Thoracic aorta (tissue), 2 donors: ENCODE measurements around the gene PHB1. TPM values are rescaled to one million over a fixed set of nuclear protein-coding genes. Genes with fewer than 3 reads are reported as not detected.

ENCODE experiments used
- ATAC-seq: fragments of 150-250 bp; one replicate; pipeline ENCODE4 v1.8.0; 2017; ENCODE audit warnings: low read depth; ENCODE audit not compliant: insufficient number of reproducible peaks, low FRiP score
- DNase-seq: peaks from one replicate; pipeline ENCODE4 v3.0.0-alpha.2; 2020; ENCODE audit warnings: low spot score
- H3K27ac ChIP-seq, 2 donors: fragments of 200-600 bp; sonication (generic); 1 replicate in 1 of 2; 2 replicates in 1 of 2; pipeline ENCODE4 v1.5.1; 2016; ENCODE audit warnings: mild to moderate bottlenecking in 2 of 2, moderate library complexity in 2 of 2
- H3K27me3 ChIP-seq: fragments of 200-600 bp; sonication (generic); replicated peaks from 2 replicates; pipeline ENCODE4 v1.6.0; 2016; ENCODE audit warnings: mild to moderate bottlenecking; ENCODE audit not compliant: insufficient read depth
- H3K36me3 ChIP-seq: fragments of 200-600 bp; sonication (generic); one replicate; pipeline ENCODE4 v1.5.1; 2016
- H3K4me1 ChIP-seq, 2 donors: fragments of 200-600 bp; sonication (generic); 1 replicate in 1 of 2; 2 replicates in 1 of 2; pipeline versions ENCODE4 v1.5.1 to v1.6.0; 2016; ENCODE audit warnings: low read depth in 2 of 2, mild to moderate bottlenecking in 1 of 2; ENCODE audit not compliant: control insufficient read depth in 1 of 2
- H3K4me3 ChIP-seq: fragments of 200-600 bp; sonication (generic); 2 replicates; pipeline ENCODE4 v1.5.1; 2016; ENCODE audit warnings: mild to moderate bottlenecking
- H3K9me3 ChIP-seq: fragments of 200-600 bp; sonication (generic); 2 replicates; pipeline ENCODE4 v1.5.1; 2016
- total RNA-seq, 2 donors: library from RNA; depleted of rRNA; stranded (reverse); fragments of >200 nt; gene quantifications; one replicate each; pipeline versions ENCODE4 v1.1.0 to v1.2.3, GENCODE V29; 2016
- TF ChIP-seq, protein P1 (sequence below): fragments of 200-600 bp; sonication (generic); IDR thresholded peaks from one replicate; pipeline ENCODE4 v1.5.1; 2019; ENCODE audit warnings: antibody characterized with exemption

PHB1 gene
- total RNA-seq = 10 to 100 TPM; 34.4 to 55.6 TPM

DNA sequence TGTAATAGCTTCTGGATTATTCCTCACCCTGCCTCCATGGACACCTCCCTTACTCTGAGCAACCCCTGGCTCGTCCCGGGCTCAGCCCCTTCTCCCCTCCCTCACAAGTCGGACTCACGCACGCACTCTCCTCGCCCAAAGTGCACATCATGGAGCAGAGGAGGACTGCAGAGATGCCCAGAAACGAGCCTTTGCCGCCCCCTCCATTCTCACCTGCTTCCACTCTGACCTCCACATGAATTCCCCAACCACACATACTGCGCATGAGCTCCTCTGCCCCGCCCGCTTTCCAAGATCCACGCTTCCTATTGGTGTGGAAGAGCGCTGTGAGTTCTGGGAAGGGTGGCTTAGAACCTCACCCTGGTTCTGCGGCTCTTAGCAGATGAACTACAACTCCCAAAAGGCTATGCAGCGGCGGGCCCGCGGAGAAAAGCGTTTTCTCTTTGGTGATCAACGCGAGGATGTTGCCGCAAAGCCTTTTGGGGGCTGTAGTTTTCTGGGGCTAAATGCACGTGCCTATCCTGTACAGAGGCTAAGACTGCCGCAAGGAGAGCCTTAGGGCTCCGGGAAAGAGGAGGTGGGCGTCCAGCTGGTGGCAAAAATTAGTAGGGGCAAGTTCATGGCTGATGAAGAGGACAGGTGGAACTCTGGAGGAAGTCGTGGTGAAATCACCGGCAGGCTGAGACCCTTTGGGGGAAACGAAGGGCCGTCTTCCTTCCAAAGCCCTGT lies at the start of gene PHB1:
Gene PHB1, minus strand, starts transcription at position 261 of the 729 bp plus-strand sequence. CDS start 1,618 bp downstream, outside the sequence.
- Histone ChIP-seq H3K4me1 (peaks cover 8 to 16% of the 10 kb centered on the region in 2 donors), H3K36me3 (peaks cover 18% of the 10 kb centered on the region), H3K27ac (no peak within 1 kb of the TSS), H3K4me3 (peak within 1 kb of the TSS; percentile 99), H3K9me3 (no peaks in the 10 kb centered on the region), H3K27me3 (no peaks in the 10 kb centered on the region)
- TF ChIP-seq, protein P1, sequence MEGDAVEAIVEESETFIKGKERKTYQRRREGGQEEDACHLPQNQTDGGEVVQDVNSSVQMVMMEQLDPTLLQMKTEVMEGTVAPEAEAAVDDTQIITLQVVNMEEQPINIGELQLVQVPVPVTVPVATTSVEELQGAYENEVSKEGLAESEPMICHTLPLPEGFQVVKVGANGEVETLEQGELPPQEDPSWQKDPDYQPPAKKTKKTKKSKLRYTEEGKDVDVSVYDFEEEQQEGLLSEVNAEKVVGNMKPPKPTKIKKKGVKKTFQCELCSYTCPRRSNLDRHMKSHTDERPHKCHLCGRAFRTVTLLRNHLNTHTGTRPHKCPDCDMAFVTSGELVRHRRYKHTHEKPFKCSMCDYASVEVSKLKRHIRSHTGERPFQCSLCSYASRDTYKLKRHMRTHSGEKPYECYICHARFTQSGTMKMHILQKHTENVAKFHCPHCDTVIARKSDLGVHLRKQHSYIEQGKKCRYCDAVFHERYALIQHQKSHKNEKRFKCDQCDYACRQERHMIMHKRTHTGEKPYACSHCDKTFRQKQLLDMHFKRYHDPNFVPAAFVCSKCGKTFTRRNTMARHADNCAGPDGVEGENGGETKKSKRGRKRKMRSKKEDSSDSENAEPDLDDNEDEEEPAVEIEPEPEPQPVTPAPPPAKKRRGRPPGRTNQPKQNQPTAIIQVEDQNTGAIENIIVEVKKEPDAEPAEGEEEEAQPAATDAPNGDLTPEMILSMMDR = no peak
- DNase-seq (peak; percentile 88), ATAC-seq (peak; percentile 100)

DNA sequence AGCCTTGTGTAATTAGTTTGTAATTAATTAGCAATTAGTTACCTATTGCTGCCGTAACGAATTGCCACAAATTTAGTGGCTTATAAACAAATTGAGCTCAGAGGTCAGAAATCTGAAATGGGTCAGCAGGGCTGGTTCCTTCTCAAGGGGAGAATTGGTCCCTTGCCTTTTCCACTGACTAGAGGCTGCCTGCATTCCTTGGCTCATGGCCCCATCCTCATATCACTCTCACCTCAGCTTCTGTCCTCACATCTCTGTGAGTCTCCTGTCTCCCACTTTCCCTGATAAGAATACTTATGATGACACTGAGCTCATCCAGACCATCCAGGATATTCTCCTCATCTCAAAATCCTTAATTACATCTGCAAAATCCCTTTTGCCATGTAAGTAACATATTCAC lies 49.4 kb upstream of the PHB1 start:
- Histone ChIP-seq H3K4me3 (no peak overlapping the region), H3K36me3 (no peaks in the 10 kb centered on the region), H3K27me3 (no peaks in the 10 kb centered on the region), H3K27ac (no peak overlapping the region), H3K9me3 (no peaks in the 10 kb centered on the region), H3K4me1 (no peaks in the 10 kb centered on the region)
- DNase-seq = no peak
- TF ChIP-seq, protein P1 = no peak
- ATAC-seq = no peak

DNA sequence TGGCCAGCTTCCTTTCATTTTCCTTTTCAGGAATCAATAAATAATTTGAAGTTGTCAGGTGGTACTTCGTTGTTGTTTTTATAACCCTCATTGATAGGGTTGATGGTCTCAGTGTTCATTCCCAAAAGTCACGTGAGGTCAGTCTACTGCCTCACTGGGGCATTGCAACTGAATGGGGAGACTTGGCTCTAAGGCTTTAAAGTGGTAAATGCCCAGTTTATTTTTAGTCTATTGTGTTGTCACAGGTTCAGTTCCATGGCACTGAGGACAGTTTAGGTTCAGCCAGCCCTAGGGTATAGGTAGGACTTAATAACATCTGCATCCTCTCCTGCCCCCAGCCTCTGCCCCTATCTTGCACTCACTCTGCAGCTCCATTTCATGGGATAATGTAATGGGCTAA lies 46.9 kb upstream of the PHB1 start:
- no peaks in the 10 kb centered on the region for H3K27me3 ChIP-seq
- H3K27ac ChIP-seq = no peak overlapping the region
- ATAC-seq (no peak), DNase-seq (no peak)
- no peaks in the 10 kb centered on the region for H3K4me1 ChIP-seq
- H3K4me3 ChIP-seq = no peak overlapping the region
- no peaks in the 10 kb centered on the region for H3K9me3 ChIP-seq
- TF ChIP-seq, protein P1 = no peak
- no peaks in the 10 kb centered on the region for H3K36me3 ChIP-seq

DNA sequence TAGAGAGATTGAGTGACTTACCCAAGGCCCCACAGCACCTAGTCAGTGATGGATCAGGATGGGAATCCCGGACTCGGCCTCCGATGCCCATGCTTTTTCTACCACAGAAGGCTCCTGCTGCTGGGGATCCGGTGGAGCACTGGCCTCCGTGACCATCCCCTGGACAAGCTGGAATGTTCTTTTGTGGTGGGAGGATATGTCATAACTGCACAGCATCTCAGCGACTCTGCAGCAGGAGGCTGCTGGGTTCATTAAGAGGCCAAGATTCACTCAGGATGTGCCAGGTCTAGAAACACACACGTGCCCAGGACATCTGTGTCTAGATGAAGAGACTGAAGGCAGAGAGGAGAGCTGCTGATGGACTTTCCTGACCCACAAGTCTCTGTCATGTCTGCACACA lies 45.7 kb upstream of the PHB1 start:
- Histone ChIP-seq H3K27me3 (no peaks in the 10 kb centered on the region), H3K4me3 (no peak overlapping the region), H3K27ac (no peak overlapping the region), H3K9me3 (no peaks in the 10 kb centered on the region), H3K36me3 (no peaks in the 10 kb centered on the region), H3K4me1 (no peaks in the 10 kb centered on the region)
- DNase-seq = no peak
- no peak for ATAC-seq
- TF ChIP-seq, protein P1 = no peak

DNA sequence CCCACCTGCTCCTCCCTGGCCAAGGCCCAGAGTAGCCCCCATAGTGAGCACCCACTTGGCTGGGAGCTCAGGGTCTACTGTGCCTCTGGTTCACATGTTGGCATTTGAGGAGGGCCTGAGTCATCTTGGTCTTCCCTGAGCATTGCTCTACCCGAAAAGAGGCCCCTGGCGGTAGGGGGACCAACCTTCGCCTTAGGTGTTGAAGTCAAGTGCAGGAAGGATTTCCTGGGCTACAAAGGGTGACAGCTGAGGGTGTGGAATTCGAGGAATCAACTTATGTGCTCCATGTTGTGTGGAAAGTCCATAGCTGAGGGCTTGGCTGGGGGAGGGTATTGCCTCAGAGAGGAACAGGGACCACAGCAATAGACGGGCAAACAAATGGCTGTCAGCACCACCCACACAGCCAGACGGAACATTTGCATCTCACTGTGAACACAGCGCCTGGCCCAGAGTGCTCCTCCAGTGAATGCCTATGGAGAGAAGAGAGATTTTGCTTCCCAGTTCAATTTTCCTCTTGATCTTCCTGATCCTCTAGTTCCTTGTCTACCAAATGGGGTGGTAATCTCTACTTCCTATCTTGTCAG lies 44.8 kb upstream of the PHB1 start:
- H3K27ac ChIP-seq = no peak overlapping the region
- no peaks in the 10 kb centered on the region for H3K36me3 ChIP-seq
- DNase-seq (no peak), ATAC-seq (no peak)
- H3K9me3 ChIP-seq = no peaks in the 10 kb centered on the region
- H3K27me3 ChIP-seq = no peaks in the 10 kb centered on the region
- H3K4me1 ChIP-seq = no peaks in the 10 kb centered on the region
- no peak overlapping the region for H3K4me3 ChIP-seq
- TF ChIP-seq, protein P1 = no peak
